ENCODE measurements around the gene PCGF1. TPM values are rescaled to one million over a fixed set of nuclear protein-coding genes. Genes with fewer than 3 reads are reported as not detected.

PCGF1 gene
- total and polyA plus RNA-seq, 2 of the 8 experiments (the other 6 are each of a cell fraction or from before 2014, with no cell fraction given), result 10.0 to 23.7 TPM

DNA sequence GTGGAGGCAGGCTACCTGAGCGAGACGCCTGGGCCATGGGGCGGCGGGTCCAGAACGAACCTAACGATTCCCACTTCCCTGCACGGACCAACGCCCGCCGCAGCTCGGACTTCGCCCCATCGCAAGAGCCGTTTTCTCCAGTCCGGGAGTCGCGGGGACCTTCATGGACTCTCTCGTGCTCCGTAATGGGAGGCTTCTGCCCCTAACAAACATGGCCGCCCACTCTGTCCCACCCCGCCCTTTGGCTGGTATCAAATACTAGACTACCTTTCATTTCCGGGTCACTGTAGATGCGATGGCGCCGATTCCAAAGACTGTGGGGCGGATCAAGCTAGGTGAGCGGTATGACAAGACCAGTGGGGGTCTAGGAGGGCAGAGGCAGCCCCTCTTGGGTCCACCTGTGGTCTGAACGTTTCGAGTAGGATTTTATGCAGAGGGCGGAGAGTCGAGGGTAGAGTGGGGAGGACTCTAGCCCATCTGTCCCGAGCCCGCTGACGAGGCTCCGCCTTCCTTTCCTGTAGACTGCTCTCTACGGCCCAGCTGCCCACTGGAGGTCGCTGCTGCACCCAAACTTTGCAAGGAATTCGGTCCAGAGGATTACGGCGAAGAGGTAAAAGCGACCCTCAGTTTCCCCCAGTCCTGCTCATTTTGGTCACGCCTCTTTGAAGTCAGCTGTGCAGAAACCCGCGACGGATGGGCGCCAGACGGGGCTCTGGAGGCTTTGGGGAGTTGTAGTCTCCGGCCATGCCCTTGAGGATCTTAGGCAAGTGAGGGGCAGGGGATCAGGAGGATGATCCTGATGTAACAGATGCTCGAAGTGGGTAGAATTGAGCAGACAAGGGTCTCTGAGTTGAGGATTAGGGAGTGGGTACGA, 24.5 kb downstream of the PCGF1 start, which contains the start of the genes CCDC142 and TTC31:
Gene CCDC142 (minus strand): TSS at position 198 of the 874 bp plus-strand sequence. CDS start 161 bp downstream, at position 37.
Gene TTC31 (plus strand): TSS at position 281 of the 874 bp plus-strand sequence. CDS start 15 bp downstream, at position 296.
- no peak within 1 kb of the TSS for H2BK20ac ChIP-seq (ENCODE audit: low read length)
- peak within 1 kb of the TSS; percentile 98 to 100 for H3K4me2 ChIP-seq (ENCODE audit: insufficient read depth in 1 of 2, low read depth in 2 of 2, low read length in 2 of 2)
- FAIRE-seq (peak; percentile 66), DNase-seq (ENCODE audit: low read depth in 1 of 2, low spot score in 2 of 2) (peak; percentile 83 to 96)
- H4K8ac ChIP-seq (ENCODE audit: extremely low read depth, insufficient read depth, low read length), result peak within 1 kb of the TSS; percentile 99
- no peak within 1 kb of the TSS for H3K23ac ChIP-seq (ENCODE audit: insufficient read length)
- ChIA-PET POLR2A (ENCODE audit: partially characterized antibody) (interaction anchor here (0.9 to 7.3 kb wide), 21 partner anchors 9 to 105 kb away, joined by 3 to 85 read pairs (median 6); partner anchors contain the start of genes AUP1, C2orf81, DQX1 and HTRA2), CTCF (ENCODE audit: partially characterized antibody) (interaction anchor here (1.0 to 8.0 kb wide), 26 partner anchors 10 to 108 kb away, joined by 3 to 73 read pairs (median 6); partner anchors contain the start of genes AUP1, HTRA2, INO80B and LBX2)
- H4K91ac ChIP-seq (replicated peaks; ENCODE audit: insufficient read length, low read length), result peak within 1 kb of the TSS; percentile 98
- H3K36me3 ChIP-seq (ENCODE audit: control insufficient read depth in 2 of 4, insufficient read depth in 4 of 4, low read length in 3 of 4), result peaks cover 0 to 6% (median 2%) of the 10 kb centered on the region in 4 experiments; a peak in 5 of 8 replicates
- no peaks in the 10 kb centered on the region for H3K9me3 ChIP-seq (ENCODE audit: insufficient read depth in 2 of 2, low read depth in 1 of 2, low read length in 1 of 2)
- peak within 1 kb of the TSS; percentile 69 to 99 (median 93) for H3K4me3 ChIP-seq (ENCODE audit: extremely low read depth in 1 of 4, insufficient read depth in 2 of 4, low read depth in 3 of 4, low read length in 4 of 4)
- H2BK12ac ChIP-seq (ENCODE audit: low read depth, low read length), result no peak within 1 kb of the TSS; the same call in 1 of the 2 replicates
- peak within 1 kb of the TSS; percentile 99 for H2BK120ac ChIP-seq (replicated peaks; ENCODE audit: low read depth, low read length)
- H3K79me1 ChIP-seq (ENCODE audit: low read depth, low read length), result no peaks in the 10 kb centered on the region; the same call in 1 of the 2 replicates
- H3K27ac ChIP-seq (ENCODE audit: low read depth, low read length), result peak within 1 kb of the TSS; percentile 92
- peak within 1 kb of the TSS; percentile 95 for H4K5ac ChIP-seq (ENCODE audit: insufficient read length, low read depth, low read length)
- peaks cover 0 to 10% (median 4%) of the 10 kb centered on the region in 4 experiments; a peak in 4 of 7 replicates for H3K4me1 ChIP-seq (replicated peaks in 1 of 4; ENCODE audit: control insufficient read depth in 3 of 4, insufficient read depth in 4 of 4, low read length in 3 of 4)
- H3K18ac ChIP-seq (ENCODE audit: extremely low read depth, low read length), result peak within 1 kb of the TSS; percentile 100
- H3K14ac ChIP-seq (ENCODE audit: insufficient read length), result no peak within 1 kb of the TSS
- peak within 1 kb of the TSS; percentile 85 for H3K4ac ChIP-seq (replicated peaks; ENCODE audit: insufficient read length, low read depth, low read length)
- H2AK5ac ChIP-seq (ENCODE audit: low read depth, low read length), result no peak within 1 kb of the TSS
- peaks cover 9% of the 10 kb centered on the region; the same call in 1 of the 2 replicates for H3K23me2 ChIP-seq (ENCODE audit: low read depth, low read length)
- 0 out of 2 replicates have a peak within 1 kb of the TSS, but pooled peaks have one; percentile 92 for H2BK15ac ChIP-seq (ENCODE audit: low read length)
- peaks cover 0 to 9% of the 10 kb centered on the region in 2 experiments; a peak in 1 of 4 replicates for H3K79me2 ChIP-seq (ENCODE audit: control insufficient read depth in 1 of 2, insufficient read depth in 2 of 2, low read length in 2 of 2)
- peak within 1 kb of the TSS; percentile 95 for H3K56ac ChIP-seq (replicated peaks; ENCODE audit: insufficient read length, low read depth, low read length)
- peak within 1 kb of the TSS; percentile 68 to 87 (median 82) for H3K9ac ChIP-seq (replicated peaks in 1 of 4; ENCODE audit: extremely low read depth in 1 of 4, low read depth in 3 of 4, low read length in 3 of 4)
- WGBS, 2 experiments (ENCODE audit: extremely low coverage in 1 of 2, insufficient coverage in 1 of 2, insufficient read length in 1 of 2, insufficient replicate concordance in 2 of 2, low coverage in 1 of 2, low lambda C conversion rate in 2 of 2, missing lambda C conversion rate in 1 of 2), result 4% methylated on average over 50 of the region's 50 CpGs; no CpG with 5 or more reads in 1 of the 2 experiments
- H2BK5ac ChIP-seq (ENCODE audit: low read depth, low read length), result peak within 1 kb of the TSS; percentile 97
- H2AFZ ChIP-seq (ENCODE audit: low read length), result peak within 1 kb of the TSS; percentile 97; the same call in 1 of the 2 replicates
- H3K27me3 ChIP-seq (replicated peaks in 1 of 4; ENCODE audit: control insufficient read depth in 3 of 4, extremely low read depth in 1 of 4, insufficient read depth in 3 of 4, low read length in 3 of 4), result no peaks in the 10 kb centered on the region; a peak in 1 of 7 replicates
- peaks cover 4 to 8% of the 10 kb centered on the region in 2 experiments for H4K20me1 ChIP-seq (replicated peaks in 1 of 2; ENCODE audit: control insufficient read depth in 1 of 2, insufficient read depth in 2 of 2, low read length in 2 of 2)
- TF ChIP-seq HDAC2 (IDR thresholded peaks at IDR 0.05; ENCODE audit: borderline replicate concordance in 1 of 2, low read depth in 2 of 2, low read length in 2 of 2) (peak in 1 of 2 experiments; percentile 87; a peak in 2 of 4 replicates), ZNF274 (IDR thresholded peaks at IDR 0.05; ENCODE audit: borderline replicate concordance, extremely low read depth, low read length) (no peak), TAF7 (optimal IDR thresholded peaks at IDR 0.05; ENCODE audit: borderline replicate concordance, low read depth, low read length) (peak; percentile 75), GABPA (IDR thresholded peaks at IDR 0.05; ENCODE audit: borderline replicate concordance, insufficient read depth, low read length) (peak; percentile 80), RAD21 (IDR thresholded peaks at IDR 0.05 in 1 of 2, conservative IDR thresholded peaks at IDR 0.05 in 1 of 2; ENCODE audit: low read depth in 2 of 2, low read length in 2 of 2) (peak; percentile 79 to 85)
